HG02642 (cell line): ENCODE results near the gene DDX55.
"Not testable (repeated sequence)": the region's sequence is repeated elsewhere in the genome, so short reads cannot be mapped to it uniquely, and the experiment has no call there.

Experiments used
- ATAC-seq: cut with Tn5 transposase; IDR thresholded peaks from one replicate; pipeline ENCODE4 v1.9.1; 2021; ENCODE audit warnings: mild to moderate bottlenecking; ENCODE audit not compliant: unreplicated experiment, poor library complexity

DDX55 gene, protein sequence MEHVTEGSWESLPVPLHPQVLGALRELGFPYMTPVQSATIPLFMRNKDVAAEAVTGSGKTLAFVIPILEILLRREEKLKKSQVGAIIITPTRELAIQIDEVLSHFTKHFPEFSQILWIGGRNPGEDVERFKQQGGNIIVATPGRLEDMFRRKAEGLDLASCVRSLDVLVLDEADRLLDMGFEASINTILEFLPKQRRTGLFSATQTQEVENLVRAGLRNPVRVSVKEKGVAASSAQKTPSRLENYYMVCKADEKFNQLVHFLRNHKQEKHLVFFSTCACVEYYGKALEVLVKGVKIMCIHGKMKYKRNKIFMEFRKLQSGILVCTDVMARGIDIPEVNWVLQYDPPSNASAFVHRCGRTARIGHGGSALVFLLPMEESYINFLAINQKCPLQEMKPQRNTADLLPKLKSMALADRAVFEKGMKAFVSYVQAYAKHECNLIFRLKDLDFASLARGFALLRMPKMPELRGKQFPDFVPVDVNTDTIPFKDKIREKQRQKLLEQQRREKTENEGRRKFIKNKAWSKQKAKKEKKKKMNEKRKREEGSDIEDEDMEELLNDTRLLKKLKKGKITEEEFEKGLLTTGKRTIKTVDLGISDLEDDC

DNA sequence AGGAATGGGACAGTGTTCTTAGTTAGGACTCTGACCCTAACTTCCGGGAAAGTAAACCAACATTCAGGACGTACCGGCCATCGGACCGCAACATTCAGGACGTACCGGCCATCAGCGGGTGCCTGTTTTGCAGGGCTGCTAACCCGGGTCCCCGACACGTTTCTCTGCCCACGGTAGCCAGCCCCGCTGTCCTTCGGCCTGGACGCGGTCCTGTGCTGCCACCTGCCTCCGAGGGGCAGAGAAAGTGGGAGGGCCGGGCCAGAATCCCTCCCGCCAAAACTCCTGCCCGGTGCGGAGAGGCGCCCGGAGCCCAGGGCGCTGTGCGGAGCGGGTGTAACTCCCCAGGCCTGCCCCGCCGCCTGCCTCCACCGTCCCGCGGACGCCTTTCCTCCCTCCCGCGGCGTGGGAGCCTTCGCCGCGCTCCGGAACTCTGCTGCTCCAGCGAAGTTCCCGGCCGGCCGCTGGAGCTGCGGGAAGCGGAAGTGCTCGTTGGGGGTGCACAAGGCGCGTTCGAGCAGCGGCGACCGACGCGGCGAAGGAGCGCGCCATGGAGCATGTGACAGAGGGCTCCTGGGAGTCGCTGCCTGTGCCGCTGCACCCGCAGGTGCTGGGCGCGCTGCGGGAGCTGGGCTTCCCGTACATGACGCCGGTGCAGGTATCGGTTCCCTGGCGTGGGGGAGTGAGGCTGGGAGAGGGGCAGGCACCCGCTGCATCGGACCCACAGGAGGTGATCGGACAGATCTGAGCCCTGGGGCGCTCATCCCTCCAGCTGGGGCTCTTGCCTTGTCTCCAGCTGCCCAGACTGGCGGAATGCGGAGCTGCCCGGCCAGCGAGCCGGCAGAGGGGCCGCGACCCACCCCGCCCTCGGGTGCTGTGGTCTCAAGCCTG lies at the start of gene DDX55:
Gene DDX55, plus strand, starts transcription at position 498 of the 888 bp plus-strand sequence. Its CDS starts 50 bp downstream, at position 548.
- peak; percentile 89 for ATAC-seq

DNA sequence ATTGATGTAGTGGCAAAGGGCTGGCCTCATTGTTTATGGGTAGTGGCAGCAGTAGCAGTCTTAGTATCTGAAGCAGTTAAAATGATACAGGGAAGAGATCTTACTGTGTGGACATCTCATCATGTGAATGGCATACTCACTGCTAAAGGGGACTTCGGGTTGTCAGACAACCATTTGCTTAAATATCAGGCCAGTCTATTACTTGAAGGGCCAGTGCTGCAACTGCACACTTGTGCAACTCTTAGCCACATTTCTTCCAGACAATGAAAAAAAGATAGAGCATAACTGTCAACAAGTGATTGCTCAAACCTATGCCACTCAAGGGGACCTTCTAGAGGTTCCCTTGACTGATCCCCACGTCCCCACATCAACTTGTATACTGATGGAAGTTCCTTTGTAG lies 47.8 kb upstream of the DDX55 start:
- ATAC-seq: not testable (repeated sequence)

DNA sequence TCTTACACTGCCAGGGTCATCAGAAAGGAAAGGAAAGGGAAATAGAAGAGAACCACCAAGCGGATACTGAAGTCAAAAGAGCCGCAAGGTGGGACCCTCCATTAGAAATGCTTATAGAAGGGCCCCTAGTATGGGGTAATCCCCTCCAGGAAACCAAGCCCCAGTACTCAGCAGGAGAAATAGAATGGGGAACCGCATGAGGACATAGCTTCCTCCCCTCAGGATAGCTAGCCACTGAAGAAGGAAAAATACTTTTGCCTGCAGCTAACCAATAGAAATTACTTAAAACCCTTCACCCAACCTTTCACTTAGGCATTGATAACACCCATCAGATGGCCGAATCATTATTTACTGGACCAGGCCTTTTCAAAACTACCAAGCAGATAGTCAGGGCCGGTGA lies 47.1 kb upstream of the DDX55 start:
- ATAC-seq: not testable (repeated sequence)

DNA sequence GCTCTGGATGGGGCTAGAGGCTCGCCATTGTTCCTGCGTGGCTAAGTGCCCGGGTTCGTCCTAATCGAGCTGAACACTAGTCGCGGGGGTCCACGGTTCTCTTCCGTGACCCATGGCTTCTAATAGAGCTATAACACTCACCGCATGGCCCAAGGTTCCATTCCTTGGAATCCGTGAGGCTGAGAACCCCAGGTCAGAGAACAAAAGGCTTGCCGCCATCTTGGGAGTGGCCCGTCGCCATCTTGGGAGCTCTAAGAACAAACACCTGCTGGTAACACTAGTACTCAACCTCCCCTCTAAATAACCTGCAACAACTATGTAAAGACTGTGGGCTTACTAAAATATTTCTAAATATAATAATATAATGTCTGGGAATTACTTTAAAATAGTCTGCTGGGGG lies 43.4 kb upstream of the DDX55 start:
- not testable (repeated sequence) for ATAC-seq

DNA sequence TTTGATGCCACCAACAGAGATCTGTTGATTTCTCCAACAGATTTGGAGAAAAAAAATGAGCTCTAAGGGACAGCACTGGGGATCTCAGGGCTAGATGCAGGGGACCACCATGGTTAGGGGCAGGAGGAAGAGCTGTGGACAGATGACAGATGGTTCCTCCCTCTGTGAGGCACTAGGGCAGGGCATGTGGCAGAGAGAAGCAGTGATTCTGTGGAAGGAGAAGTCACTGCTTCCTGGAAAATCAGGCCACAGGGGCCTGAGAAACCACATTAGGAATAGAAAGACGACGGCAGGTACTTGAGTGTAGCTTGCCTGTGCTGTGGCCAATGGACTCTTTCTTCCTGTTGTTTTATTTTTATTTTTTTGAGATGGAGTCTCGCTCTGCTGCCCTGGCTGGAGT lies 42.4 kb upstream of the DDX55 start:
- ATAC-seq: no peak

DNA sequence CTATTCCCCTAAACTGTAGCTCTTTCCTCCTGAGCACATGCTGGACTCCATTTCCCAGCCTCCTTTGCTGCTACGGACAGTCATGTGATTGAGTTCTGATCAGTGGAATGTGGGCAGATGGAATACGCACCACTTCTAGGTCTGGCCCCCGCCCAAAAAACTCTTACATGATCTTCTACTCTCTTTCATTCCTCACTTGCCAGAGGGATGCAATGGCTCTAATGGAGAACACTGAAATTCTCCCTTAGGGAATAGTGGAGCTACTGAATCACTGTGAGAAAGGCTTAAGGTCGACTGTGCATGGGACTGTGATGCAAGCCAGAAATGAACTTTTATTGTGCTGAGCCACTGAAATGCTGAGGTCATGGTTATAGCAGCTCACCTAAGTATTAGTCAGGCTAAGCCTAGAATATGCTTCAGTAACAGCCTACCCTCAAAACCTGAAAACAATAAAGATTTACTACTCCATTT lies 30.5 kb upstream of the DDX55 start:
- no peak for ATAC-seq

DNA sequence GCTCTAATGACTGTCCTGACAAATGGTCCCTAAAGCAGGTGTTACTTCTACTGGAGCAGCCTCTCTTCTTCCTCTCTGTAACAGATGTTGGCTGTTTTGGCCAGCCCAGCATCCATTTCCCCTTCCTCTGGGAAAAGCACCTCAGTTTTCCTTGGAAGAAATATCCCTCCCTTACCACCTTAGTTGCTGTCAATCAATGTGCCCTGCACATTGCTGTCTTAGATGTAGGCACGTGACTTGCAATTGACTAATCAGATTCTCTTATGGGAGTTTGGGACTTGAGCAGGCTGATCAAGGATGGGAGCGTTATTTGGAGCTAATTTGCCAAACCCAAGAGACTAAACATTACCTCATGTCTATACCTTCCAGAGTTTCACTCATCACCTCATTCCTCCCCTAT lies 29.5 kb upstream of the DDX55 start:
- no peak for ATAC-seq

DNA sequence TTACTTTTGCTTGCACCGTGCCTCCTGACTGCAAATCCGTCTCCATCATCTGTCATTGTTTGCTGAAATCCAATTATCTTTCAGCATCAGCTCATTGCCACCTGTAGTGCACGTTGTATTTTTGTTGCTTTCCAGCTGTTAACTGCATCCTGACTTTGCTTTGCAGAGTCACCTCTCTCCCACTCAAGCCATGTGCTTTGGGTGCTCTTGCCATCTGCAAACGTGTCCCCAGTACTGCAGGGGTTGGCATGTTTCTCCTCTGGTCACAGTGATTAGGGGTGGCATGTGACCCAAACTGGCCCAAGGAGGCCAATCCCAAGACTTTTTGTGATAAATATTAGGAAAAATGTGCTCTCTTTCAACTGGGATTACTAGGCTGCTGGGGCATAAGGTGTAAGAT lies 28.0 kb upstream of the DDX55 start:
- ATAC-seq: no peak

DNA sequence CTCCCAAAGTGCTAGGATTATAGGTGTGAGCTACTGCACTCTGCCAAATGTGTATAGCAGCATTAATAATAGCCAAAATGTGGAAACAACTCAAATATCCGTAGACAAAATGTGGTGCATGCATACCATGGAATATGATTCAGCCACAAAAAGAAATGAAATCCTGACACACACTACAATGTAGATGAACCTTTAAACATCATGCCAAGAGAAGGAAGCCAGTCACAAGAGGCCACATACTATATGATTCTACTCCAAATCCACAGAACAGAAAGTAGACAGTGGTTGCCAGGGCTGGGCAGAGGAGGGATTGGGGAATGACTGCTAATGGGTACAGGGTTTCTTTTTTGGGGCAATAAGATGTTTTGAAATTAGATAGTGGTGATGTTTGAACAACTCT lies 25.3 kb upstream of the DDX55 start:
- no peak for ATAC-seq

DNA sequence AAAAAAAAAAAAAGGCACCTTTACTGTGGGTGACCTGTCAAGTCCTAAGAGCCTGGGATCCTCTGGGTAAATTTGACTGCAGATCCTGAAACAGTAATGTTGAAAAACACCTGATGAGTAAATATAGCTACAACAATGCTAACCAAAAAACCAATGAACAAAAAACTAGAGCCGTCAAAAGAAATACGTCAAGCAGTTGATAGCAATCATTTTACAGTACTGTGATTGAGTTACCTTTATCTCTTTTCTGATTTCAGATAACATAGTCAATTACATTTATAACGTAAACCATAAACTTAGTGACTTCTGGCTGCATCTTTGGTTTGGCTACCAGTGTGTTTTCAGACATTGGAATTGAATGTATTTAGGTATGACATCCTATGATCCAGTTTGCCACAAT lies 23.7 kb upstream of the DDX55 start:
- no peak for ATAC-seq

DNA sequence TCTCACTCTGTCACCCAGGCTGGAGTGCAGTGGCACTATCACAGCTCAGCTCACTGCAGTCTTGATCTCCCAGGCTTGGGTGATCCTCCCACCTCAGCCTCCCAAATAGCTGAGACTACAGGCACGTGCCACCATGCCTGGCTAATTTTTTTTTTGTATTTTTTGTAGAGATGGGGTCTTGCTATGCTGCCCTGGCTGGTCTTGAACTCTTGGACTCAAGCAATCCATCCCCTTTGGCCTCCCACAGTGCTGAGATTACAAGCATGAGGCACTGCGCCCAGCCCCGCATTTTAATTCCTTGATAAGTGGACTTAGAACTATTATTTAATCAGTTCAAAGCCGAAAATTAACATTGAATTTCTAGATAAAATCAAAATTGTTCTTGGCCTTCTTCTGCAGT lies 23.1 kb upstream of the DDX55 start:
- ATAC-seq: not testable (repeated sequence)

DNA sequence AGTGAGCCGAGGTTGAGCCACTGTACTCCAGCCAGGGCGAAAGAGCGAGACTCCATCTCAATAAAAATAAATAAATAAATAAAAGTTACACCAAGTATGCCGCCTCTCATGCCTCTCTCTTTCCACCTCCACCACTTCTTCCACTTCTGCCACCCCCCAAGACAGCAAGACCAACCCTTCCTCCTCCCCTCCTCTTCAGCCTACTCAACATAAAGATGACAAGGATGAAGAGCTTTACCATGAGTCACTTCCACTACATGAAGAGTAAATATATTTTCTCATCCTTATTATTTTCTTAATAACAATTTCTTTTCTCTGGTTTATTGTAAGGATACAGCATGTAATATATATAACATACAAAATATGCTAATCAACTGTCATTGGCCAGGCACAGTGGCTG lies 21.1 kb upstream of the DDX55 start:
- no peak for ATAC-seq

DNA sequence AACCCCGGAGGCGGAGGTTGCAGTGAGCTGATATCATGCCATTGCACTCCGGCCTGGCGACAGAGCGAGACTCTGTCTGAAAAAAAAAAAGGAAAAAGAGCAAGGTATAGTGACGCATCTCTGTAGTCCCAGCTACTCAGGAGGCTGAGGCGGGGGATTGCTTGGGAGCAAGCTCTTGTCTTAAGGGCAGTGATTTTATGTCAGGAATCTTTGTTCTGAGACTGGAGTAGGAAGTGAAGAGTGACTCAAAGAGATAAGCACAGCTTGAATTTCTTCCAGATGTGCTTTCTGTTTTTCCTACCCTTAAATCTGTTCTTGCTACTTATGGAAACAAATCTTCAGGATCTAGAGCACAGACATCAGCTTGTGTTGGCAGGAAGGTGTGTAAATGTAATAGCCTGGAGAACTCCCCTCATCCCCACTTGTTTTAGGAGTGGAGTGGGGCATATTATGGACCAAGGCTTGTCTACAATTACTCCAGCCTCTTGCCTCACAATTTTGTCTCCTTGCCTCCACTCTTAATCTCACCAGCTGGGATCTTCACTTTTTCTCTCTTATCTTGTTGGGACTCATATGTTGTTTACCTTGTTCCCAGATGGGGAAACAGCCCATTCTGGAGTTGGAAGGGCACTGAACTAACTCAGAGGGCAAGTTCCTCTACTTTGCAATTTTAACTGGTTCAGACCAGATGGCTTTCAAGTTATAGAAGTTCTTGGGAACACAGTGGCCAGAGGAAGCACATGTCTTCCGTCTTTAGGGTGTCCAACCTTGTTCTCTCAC lies 10.0 kb upstream of the DDX55 start:
- ATAC-seq: no peak

DNA sequence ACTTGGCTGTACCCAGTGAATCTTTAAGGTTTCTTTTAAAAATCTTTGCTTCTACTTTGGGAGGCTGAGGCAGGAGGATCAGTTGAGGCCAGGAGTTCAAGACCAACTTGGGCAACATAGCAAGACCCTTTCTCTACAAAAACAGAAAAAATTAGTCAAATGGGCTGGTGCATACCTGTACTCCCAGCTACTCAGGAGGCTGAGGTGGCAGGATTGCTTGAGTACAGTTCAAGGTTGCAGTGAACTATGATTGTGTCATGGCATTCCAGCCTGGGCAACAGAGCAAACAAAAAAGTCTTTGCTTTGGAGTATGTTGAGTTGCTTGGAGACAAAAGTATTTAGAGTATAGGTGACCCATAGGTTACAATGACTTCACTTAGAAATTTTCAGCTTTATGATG lies 6.2 kb upstream of the DDX55 start:
- ATAC-seq: no peak

DNA sequence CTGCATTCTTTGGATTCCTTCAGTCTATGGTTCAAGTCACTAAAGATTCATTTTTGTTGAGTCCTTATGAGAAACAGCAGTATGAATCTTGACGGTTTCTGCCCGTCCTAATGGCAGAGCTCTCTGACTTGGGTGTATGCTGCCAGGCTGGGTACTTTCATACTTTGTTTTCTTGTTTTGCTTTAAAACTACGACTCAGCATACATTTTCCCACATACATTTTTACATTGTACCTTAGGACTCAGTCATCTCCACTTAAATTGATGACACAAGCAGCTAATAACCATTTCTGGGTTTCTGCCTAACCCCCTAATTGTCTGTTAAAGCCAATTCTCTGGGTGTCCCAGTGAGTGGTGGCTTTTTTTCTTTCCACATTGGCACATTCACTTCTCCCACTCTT lies 4.8 kb upstream of the DDX55 start:
- no peak for ATAC-seq

DNA sequence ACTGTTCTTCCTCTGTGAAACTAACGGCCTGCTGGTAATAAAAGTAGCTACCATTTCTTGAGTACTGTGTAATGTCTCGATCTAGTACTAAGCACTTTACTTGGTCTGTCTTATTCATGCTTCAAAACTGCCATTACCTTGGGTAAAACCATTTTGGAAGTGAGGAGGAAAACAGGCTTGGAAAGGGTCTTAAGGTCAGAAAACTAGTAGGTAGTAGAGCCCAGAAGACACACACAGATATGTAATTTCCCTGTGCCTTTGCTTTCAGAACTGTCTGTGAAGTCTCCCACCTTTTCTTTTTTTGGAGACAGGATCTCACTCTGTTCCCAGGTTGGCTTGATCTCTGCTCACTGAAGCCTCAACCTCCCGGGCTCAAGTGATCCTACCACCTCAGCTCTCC lies 3.4 kb upstream of the DDX55 start:
- ATAC-seq: no peak

DNA sequence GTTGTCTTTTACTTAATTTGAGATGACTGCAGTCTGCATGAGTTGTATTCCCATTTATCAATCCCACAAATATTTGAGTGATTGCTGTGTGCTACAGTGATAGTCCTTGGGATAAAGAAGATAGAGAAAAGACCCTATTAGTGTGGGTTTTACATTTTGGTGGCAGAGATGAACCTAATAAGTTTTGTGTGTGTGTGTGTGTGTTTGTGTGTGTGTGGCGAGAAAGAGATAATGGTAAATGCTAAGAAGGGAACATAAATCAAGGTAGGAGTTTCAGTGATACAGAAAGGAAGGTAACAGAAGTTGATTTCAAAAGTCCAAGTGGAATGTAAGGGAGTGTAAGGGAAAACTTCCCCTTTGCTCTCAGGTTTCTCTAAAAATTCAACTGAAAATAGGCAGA lies 2.6 kb upstream of the DDX55 start:
- ATAC-seq: no peak

DNA sequence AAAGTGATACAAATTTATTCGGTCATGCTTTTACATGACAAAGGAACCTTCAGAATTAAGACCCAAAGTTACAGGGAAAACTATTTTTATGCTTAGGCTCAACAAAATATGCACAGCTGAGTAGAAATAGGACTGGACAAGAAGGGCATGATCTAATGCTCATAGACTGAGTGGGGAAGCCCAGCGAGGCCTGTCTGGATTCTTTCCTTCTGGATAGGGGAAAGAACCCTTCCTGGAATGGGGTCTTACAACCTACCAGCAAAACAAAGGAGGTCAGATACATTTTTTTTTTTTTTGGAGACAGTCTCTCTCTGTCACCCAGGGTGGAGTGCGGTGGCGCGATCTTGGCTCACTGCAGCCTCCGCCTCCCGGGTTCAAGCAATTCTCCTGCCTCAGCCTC lies 2.2 kb upstream of the DDX55 start:
- no peak for ATAC-seq

DNA sequence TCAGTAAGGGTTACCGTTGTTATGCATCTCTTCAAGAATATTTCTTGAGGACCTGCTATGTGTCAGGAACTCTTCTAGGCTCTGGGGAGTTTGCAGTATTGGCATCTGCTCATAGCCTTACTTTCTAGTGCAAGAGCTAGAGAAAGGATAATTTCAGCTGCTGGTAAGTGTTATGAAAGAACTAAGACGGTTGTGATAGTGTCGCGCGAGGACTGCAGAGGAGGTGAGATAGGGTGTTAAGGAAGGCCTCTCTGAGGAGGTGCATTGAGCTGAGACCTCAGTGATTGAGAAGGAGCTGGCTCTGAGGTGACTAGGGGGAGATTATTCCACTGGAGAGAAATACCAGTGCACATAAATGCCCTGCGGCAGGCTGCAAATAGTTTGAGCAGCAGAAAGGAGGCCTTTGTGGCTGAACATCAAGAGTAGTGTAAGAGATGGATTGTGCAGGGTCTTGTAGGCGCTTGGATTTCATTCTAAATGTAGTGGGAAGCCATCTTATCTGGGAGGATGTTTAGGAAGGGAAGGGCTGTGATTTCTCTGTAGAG lies 824 bp downstream of the DDX55 start:
- ATAC-seq: no peak

DNA sequence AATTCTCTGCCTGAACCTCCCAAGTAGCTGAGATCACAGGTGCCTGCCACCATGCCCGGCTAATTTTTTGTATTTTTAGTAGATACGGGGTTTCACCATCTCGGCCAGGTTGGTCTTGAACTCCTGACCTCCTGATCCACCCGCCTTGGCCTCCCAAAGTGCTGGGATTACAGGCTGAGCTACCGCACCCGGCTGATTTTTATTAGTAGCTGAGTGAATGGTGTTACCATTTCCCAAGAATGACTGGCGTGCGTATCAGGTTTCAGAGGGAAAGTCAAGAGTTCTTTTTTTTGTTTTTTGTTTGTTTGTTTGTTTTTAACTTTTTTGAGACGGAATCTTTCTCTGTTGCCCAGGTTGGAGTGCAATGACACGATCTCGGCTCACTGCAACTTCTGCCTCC lies 1.6 kb downstream of the DDX55 start:
- ATAC-seq: not testable (repeated sequence)
